Caco-2 (cell line): ENCODE results near the gene KCNQ5. TPM values are rescaled to one million over a fixed set of nuclear protein-coding genes. Genes with fewer than 3 reads are reported as not detected.

Experiments used
- BruUV-seq: library from RNA; stranded (reverse); fragments of 400-500 nt; replicated peaks from 2 replicates; lab custom pipeline; 2021; lab: Mats Ljungman, UMichigan
- CTCF ChIA-PET: fragments of 300-600 bp; sonication (Branson Sonifier 250); formaldehyde crosslinking; loops from one replicate; lab custom pipeline; 2022; ENCODE audit warnings: antibody characterized with exemption; lab: Charles Lee
- POLR2A ChIA-PET: fragments of 300-600 bp; sonication (Branson Sonifier 250); formaldehyde crosslinking; loops from one replicate; lab custom pipeline; 2022; ENCODE audit warnings: antibody characterized with exemption; lab: Charles Lee
- DNase-seq, 2 experiments: peaks; one replicate each; pipeline versions ENCODE4 v3.0.0 to v3.0.0-alpha.2; 2020 to 2022
- H3K27me3 ChIP-seq: replicated peaks from 2 replicates; pipeline ENCODE4 v1.6.0; 2011; ENCODE audit warnings: low read length; ENCODE audit not compliant: control insufficient read depth, insufficient read depth
- H3K36me3 ChIP-seq: 2 replicates; pipeline ENCODE4 v1.5.1; 2011; ENCODE audit warnings: low read length; ENCODE audit not compliant: control insufficient read depth, insufficient read depth
- H3K4me1 ChIP-seq: fragments of 250-450 bp; sonication (Bioruptor Pico); 2 replicates; pipeline ENCODE4 v1.5.1; 2020; ENCODE audit warnings: mild to moderate bottlenecking
- H3K4me3 ChIP-seq: 2 replicates; pipeline ENCODE4 v1.5.1; 2011; ENCODE audit warnings: low read depth, mild to moderate bottlenecking, control low read depth, low read length
- H3K9me3 ChIP-seq: fragments of 250-450 bp; sonication (Bioruptor Pico); 2 replicates; pipeline ENCODE4 v1.5.1; 2020; ENCODE audit warnings: mild to moderate bottlenecking, moderate library complexity
- H3K27ac Mint-ChIP-seq: one replicate; pipeline ENCODE4 v1.8.0; 2022; ENCODE audit warnings: mixed read lengths; ENCODE audit not compliant: unreplicated experiment
- H3K27me3 Mint-ChIP-seq: one replicate; pipeline ENCODE4 v1.8.0; 2022; ENCODE audit warnings: mixed read lengths; ENCODE audit not compliant: insufficient read depth, unreplicated experiment
- H3K36me3 Mint-ChIP-seq: one replicate; pipeline ENCODE4 v1.8.0; 2022; ENCODE audit warnings: mild to moderate bottlenecking, mixed read lengths; ENCODE audit not compliant: insufficient read depth, unreplicated experiment
- H3K4me1 Mint-ChIP-seq: one replicate; pipeline ENCODE4 v1.8.0; 2022; ENCODE audit warnings: low read depth, mixed read lengths; ENCODE audit not compliant: unreplicated experiment
- H3K4me3 Mint-ChIP-seq: one replicate; pipeline ENCODE4 v1.8.0; 2022; ENCODE audit warnings: mild to moderate bottlenecking, moderate library complexity, mixed read lengths; ENCODE audit not compliant: unreplicated experiment
- H3K9me3 Mint-ChIP-seq: one replicate; pipeline ENCODE4 v1.8.0; 2022; ENCODE audit warnings: mixed read lengths; ENCODE audit not compliant: unreplicated experiment
- CTCF ChIP-seq, 2 experiments: fragments of 200-600 bp in 1 of 2; IDR thresholded peaks; 1 replicate in 1 of 2; 2 replicates in 1 of 2; pipeline versions ENCODE4 v1.5.1 to v1.8.0; 2011 to 2022; ENCODE audit warnings: antibody characterized with exemption in 1 of 2, control low read depth in 1 of 2, inconsistent platforms in 1 of 2, low read depth in 1 of 2, low read length in 1 of 2, mild to moderate bottlenecking in 1 of 2, moderate library complexity in 1 of 2; ENCODE audit not compliant: insufficient read depth in 1 of 2, severe bottlenecking in 1 of 2, unreplicated experiment in 1 of 2
- intact Hi-C: fragments of 100-400 bp; cut with micrococcal nuclease; formaldehyde crosslinking; loops from one replicate; pipeline ENCODE4 v1.10.0; 2022; ENCODE audit not compliant: unreplicated experiment
- total RNA-seq: library from RNA; stranded (reverse); gene quantifications from 2 replicates; pipeline ENCODE4 v1.2.3, GENCODE V29; 2022

KCNQ5 gene
- total RNA-seq, 1 experiment from 2014 or later: 0.20 TPM

- Mint-ChIP-seq H3K27me3 (peaks cover 3% of the 10 kb centered on the region), H3K27ac (no peak overlapping the region), H3K9me3 (no peaks in the 10 kb centered on the region), H3K4me3 (no peak overlapping the region), H3K36me3 (no peaks in the 10 kb centered on the region), H3K4me1 (no peaks in the 10 kb centered on the region)
- BruUV-seq: no TSS peak
- H3K4me1 ChIP-seq: no peaks in the 10 kb centered on the region
- ChIA-PET CTCF (no interaction called here), POLR2A (no interaction called here)
- H3K36me3 ChIP-seq: no peaks in the 10 kb centered on the region
- no peak for DNase-seq
- H3K9me3 ChIP-seq: no peaks in the 10 kb centered on the region
- TF ChIP-seq CTCF (IDR thresholded peaks at IDR 0.05; ENCODE audit: insufficient read depth in 1 of 2, low read depth in 1 of 2, low read length in 1 of 2, severe bottlenecking in 1 of 2, unreplicated experiment in 1 of 2): no peak
- H3K27me3 ChIP-seq: no peaks in the 10 kb centered on the region
- H3K4me3 ChIP-seq: no peak overlapping the region
- intact Hi-C loops: no loop called here
Measured at GRCh38 chr6:72739368-72739779, 117.5 kb downstream of the KCNQ5 start.

GRCh38 chr6:72740135-72740534, 118.3 kb downstream of the KCNQ5 start:
- intact Hi-C loops: no loop called here
- BruUV-seq: no TSS peak

GRCh38 chr6:72741083-72741482, 119.2 kb downstream of the KCNQ5 start:
- BruUV-seq: no TSS peak
- Histone ChIP-seq H3K9me3 (no peaks in the 10 kb centered on the region), H3K4me3 (no peak overlapping the region), H3K36me3 (no peaks in the 10 kb centered on the region), H3K27me3 (no peaks in the 10 kb centered on the region), H3K4me1 (no peaks in the 10 kb centered on the region)
- Mint-ChIP-seq H3K4me1 (no peaks in the 10 kb centered on the region), H3K9me3 (no peaks in the 10 kb centered on the region), H3K27ac (no peak overlapping the region), H3K36me3 (no peaks in the 10 kb centered on the region), H3K27me3 (peaks cover 3% of the 10 kb centered on the region), H3K4me3 (no peak overlapping the region)
- no peak for TF ChIP-seq CTCF (IDR thresholded peaks at IDR 0.05; ENCODE audit: insufficient read depth in 1 of 2, low read depth in 1 of 2, low read length in 1 of 2, severe bottlenecking in 1 of 2, unreplicated experiment in 1 of 2)
- POLR2A ChIA-PET: no interaction called here
- intact Hi-C loops: no loop called here
- DNase-seq: no peak
- CTCF ChIA-PET: no interaction called here

More at GRCh38 chr6:72740135-72740534, 118.3 kb downstream of the KCNQ5 start:
- no peak overlapping the region for H3K27ac Mint-ChIP-seq
- H3K27me3 Mint-ChIP-seq: peaks cover 3% of the 10 kb centered on the region
- no peaks in the 10 kb centered on the region for H3K4me1 ChIP-seq
- CTCF ChIA-PET: no interaction called here
- H3K36me3 Mint-ChIP-seq: no peaks in the 10 kb centered on the region
- H3K36me3 ChIP-seq: no peaks in the 10 kb centered on the region
- H3K9me3 ChIP-seq: no peaks in the 10 kb centered on the region
- H3K9me3 Mint-ChIP-seq: no peaks in the 10 kb centered on the region
- DNase-seq: no peak
- H3K27me3 ChIP-seq: no peaks in the 10 kb centered on the region
- no peak for TF ChIP-seq CTCF (IDR thresholded peaks at IDR 0.05; ENCODE audit: insufficient read depth in 1 of 2, low read depth in 1 of 2, low read length in 1 of 2, severe bottlenecking in 1 of 2, unreplicated experiment in 1 of 2)
- POLR2A ChIA-PET: no interaction called here
- H3K4me3 Mint-ChIP-seq: no peak overlapping the region
- H3K4me1 Mint-ChIP-seq: no peaks in the 10 kb centered on the region
- H3K4me3 ChIP-seq: no peak overlapping the region
